GM19043 (cell line): Measurements from ENCODE around the gene RPL5.

Experiments used
- ATAC-seq: cut with Tn5 transposase; IDR thresholded peaks from one replicate; pipeline ENCODE4 v1.9.1; 2021; ENCODE audit warnings: low read depth; ENCODE audit not compliant: unreplicated experiment

The RPL5 gene

DNA sequence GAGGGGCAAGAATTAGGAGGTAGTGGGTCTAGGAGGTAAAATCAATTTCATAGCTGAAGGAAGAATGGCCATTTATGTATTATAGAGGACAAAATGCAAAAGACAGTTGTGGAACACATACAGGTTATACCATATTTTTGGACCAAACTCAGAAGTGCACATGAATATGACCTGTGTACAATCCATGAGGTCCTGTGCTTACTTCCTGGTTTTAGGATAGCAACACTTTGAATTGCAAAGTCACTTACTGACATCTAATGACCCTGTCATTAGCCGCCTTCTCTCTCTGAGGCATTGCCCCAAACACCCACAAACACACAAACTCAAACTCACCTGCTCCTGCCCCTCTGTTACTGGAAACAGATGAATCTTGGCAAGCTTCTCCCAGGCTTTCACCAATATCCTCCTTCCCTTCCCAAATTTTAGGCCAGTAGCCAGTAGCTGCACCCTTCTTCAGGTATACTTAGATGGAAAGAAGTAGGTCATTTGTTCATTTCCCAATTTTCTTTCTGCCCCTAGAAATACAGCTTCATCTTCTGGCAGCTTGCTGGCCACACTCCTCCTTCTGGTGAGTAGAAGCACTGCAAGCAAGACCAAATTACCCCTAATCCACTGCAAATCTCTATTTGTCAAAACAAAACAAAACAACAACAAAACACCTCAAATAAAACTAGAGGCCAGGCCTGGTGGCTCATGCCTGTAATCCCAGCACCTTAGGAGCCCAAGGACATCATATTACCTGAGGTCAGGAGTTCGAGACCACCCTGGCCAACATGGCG lies 13.7 kb upstream of the RPL5 start:
- ATAC-seq: peak; percentile 66

DNA sequence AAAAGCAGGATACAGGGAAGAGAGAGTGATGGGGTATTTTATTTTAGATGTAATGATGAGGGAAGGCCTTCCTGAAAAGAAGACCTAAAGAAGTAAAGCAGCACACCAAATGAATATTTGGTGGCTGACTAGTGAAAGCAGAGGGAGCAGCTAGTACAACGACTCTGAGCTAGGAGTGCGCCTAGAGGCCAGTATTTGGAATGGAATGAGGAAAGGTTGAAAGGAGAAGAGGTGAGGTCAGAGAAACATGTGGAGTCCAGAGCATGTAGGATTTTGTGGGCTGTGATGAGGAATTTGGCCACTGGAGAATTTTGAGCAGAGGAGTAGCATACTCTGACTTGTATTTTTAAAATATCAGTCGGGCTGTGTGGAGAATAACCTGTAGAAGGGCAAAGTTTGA lies 11.8 kb upstream of the RPL5 start:
- no peak for ATAC-seq

DNA sequence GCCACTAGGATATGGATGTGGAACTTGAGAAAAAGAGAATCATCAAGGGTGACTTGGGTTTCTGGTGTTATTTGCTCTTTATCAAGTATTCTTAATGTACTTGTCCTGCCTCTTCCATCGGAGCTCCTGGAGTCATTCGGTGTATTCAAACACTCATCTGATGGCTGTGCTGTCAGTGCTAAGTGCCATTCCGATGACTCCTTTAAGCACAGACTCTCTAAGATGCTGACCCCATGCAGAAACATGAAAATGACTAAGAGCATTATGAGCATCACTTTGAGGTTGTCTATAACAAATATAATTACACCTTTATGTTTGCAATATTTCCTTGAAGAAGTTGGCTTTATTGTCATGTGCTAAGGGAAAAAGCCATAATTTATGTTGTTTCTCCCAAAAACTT lies 11.3 kb upstream of the RPL5 start:
- no peak for ATAC-seq

DNA sequence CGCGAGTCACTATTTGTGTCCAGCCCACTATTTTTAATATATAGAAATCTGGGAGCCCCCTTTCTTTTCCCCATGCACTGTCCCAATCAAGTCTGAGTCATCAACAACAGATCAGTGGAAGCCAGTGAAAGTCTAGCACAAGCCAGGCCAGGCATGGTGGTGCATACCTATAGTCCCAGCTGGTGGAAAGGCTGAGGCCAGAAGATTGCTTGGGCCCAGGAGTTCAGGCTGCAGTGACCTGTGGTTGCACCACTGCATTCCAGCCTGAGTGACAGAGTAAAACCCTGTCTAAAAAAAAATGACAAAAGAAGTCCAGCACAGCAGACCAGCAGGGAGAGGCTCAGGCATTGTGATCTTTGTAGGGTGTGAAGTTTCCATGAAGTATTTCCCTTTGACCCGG lies 9.0 kb upstream of the RPL5 start:
- no peak for ATAC-seq

DNA sequence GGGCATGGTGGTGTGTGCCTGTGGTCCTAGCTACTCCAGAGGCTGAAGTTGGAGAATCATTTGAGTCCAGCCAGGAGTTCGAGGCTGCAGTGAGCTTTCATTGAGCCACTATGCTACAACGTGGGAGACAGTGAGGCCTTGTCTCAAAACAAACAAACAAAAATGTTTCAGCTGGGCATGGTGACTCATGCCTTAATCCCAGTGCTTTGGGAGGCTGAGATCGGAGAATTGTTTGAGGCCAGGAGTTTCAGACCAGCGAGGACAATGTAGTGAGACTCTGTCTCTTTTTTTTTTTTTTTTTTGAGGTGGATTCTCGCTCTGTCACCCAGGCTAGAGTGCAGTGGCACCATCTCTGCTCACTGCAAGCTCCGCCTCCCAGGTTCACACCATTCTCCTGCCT lies 5.0 kb upstream of the RPL5 start:
- no peak for ATAC-seq

DNA sequence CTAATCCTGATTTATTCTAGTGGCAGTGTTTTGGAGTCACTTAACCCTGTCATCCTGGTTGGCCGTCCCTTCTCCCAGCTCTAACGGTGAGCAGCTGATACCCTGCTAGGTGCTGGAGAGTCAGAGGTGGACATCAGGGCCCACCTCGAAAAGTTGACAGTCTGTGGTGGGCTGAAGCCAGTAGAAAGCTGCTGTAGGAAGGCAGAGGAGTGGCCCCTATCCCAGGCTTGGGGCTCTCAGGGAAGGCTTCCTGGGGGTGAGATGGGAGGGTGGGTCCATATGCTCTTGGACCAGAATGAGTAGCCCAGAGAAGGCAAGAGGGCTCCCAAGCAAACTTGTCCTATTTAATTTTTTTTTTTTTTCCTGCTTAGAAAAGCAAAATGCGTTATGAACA lies 475 bp upstream of the RPL5 start:
- no peak for ATAC-seq

DNA sequence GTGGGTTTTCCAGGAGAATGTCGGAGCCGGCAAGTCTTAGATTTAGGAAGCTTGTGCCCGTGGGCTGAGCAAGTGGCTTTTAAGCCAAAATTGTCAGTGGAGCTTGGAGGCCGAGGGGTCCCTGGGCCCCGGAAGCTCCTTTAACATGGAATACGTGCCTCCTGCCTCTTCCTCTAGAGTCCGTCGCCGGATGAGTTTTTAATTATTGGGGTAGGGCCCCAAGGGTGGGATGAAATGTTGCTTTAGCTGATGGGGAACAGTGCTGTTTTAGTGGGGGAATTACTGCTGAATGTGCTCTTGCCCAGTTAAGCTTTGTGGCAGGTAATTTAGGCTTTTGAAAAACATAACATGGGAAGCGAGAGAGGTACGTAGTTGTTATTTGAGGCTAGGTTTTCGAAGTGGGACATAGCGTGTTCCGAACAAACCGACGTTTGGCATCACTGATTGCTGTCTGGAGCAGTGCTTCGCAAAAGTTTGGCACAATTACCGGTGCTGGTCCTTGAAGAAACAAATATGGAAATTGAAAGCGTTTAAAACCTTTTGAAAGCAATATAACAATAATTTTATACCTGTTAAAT lies 786 bp downstream of the RPL5 start:
- ATAC-seq: no peak

DNA sequence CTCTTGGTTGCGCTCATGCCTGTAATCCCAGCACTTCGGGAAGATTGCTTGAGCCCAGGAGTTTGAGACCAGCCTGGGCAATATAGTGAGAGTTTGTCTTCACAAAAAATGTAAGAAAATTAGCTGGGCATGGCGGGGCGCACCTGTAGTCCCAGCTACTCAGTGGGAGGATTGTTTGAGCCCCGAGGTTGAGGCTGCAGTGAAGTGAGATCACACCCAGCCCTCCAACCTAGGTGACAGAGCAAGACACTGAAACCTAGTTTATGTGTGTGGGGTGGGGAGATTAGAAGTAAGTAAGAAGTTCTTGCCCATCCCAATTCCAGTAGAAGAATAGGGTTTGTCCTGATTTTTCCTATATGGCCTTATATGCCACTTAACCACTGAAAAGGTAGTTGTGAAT lies 2.0 kb downstream of the RPL5 start:
- no peak for ATAC-seq

DNA sequence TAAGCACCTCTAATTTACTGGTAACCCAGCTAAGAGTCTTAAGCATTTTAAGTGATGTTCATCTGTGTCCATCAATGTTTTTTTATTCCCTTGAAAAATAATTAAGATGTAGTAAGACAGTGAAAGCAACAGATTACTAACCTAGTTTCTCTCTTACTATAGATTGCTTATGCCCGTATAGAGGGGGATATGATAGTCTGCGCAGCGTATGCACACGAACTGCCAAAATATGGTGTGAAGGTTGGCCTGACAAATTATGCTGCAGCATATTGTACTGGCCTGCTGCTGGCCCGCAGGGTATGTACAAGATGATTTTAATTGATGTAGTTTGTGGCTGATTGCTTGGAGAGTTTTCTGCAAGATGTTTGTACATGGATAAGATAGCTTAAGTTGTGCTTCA lies 2.8 kb downstream of the RPL5 start:
- no peak for ATAC-seq

DNA sequence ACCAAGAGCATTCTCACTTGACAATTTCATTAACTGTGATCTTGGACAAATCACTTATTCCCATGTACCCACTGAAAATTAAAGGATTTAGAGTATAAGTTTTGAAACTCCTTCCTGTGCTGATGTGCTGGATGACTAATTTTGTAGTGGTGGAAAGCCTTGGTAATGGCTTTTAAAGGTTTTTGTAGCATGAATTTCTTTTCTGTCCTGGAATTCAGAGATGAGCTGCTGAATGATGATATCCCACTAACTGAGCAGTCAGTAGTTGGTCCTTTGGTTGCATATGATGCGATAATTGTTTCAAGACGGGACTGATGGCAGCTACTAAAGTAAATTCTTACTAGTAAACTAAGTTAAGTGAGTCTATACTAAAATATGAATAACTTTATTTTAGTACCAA lies 5.2 kb downstream of the RPL5 start:
- no peak for ATAC-seq

DNA sequence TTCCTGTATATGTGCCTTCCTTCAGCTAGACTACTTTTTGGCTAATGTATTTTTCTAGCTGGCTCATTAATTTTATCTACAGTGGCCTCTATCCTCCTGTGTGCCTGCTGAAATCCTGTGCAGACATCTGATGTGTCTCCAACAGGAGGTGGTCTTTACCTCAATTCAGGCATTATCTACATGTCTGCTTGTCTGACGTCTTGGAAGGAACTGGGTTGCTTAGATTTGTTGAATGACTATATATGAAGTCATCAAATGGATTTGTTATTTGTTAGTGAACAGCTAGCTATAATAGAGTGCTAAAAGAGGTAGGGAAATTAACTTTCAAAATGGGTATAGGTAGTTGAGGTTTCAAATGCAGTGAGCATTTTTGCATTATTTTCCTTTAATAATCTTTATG lies 6.7 kb downstream of the RPL5 start:
- no peak for ATAC-seq

DNA sequence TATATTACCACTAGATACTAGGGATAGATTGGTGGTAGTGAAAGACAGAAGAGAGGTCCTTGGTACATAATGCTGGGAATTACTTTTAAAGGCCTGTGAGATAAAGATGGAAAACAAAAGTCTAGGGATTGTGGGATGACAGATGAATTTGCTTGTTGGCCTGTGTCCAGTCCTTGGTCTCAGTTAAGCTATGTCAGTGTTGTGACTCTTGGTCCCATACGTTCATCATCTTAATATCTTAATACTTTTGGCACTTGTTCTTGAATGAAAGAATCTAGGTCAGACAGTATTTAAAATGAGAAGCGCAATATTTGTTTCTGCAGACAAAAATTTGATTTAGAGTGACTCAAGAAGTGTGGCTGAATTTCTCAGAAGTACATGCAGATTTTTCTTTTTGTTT lies 7.6 kb downstream of the RPL5 start:
- no peak for ATAC-seq

DNA sequence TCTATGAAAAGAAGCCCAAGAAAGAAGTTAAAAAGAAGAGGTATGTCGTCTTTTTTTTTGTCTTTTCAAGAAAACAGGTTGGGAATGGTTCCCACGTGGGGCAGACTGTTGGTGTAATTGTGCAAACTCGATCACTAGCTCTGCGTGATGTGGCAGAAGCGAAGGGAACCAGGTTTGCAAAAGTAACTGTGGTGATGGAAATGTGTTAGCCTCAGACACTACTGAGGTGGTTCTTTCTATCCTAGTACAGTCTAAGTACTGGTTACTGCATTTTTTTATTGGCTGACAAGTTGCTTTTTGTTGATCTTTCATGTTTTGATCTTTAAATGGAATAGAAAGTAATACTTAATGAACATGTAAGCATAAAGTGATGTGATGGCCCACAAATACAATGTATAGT lies 8.8 kb downstream of the RPL5 start:
- no peak for ATAC-seq

DNA sequence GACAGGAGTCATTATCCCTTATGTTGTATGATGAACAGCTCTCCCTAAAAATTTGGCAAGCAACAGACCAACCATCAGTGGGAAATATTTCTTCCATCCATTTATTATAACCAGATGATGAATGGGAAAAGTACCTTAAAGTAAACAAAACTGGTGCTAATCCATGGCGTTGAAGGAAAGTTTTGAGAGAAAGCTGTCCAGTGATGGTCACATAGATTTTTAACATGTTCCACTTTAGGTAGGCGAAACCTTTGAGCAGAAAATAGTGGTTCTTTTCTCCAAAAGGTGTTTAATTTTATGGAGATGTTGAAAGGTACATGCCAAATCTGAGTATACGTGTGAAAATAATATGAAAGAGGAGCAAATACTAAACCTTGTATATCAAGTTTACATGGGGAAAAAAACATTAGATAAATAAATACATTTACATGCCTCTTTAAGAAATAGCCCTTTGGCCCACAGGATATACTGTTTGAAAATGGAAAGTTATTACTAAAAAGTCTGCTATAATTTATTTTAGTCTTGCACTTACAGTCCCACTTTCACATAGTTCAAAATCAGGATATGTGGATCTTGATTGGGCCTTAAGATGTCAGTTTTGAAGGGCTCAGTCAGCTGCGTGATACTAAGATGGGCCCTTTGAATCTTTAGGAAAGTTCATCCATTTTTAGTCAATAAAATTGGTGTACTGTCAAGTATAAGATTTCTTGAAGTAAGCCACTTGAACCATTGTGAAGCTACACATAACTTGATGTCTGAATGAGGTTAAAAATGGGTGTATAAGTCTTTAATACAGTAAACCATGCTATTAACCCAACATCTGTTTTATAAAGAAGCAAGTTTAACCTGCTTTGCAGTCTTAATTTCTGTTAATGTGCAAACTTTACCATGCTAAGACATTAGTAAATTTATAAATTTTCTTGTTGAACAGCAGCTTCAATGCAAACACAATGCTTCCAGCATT lies 10.5 kb downstream of the RPL5 start:
- ATAC-seq: no peak

DNA sequence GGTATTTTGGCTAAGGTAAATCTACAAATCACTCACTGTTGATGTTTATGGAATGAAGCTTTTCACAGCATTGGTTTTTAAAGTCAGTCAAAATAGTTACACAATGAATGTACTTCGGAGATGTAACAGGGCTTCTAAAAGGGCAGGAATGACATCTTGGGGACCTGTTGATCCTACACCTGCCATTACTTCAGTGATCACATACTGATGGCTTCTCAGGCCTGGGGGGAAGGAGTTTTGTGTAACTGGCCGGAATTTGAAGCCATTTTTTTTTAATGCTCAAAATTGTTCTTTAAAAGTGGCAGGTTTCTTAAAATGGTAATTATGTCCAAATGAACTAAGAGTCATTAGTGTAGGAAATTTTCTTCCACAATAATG lies 11.2 kb downstream of the RPL5 start:
- no peak for ATAC-seq

DNA sequence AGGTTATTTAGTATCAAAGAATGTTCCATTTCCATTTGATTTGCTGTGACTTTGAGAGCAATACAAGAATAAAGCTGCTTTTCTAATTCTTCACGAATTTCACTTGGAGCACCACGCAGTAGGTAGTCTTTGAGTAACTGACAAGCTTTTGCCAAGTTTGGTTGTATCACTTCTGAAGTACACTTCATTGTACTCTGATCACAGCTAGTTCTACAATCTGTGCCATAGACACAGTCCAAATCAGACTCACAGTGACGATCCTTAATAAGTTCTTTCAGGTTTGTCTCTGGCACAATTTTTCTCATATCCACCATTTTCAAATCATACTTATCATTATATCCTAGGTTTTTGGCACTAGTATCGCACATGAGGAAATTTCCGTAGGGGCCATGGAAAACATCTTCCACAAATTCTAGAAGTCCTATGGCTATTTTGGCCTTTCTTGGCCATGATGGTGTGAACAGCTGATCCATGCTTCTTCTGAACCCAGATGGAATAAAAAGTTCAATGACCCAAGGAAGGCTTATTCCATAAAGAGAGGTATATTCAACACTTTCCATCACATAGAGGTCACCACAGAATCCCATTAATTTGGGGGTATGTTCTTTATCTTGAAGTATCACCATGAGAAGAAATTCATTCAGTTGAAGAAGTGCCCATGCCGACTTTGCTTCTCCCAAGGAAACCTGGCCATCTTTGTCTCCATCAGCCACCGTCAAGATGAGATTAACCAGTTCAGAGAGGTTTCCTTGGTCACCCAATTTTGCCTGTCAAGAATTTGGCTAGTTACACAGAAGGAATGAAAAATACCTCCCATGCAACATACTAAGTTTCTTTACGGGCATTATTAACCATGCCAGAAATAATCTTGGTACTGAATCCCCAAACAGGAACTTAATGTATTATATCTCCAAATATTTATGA lies 11.9 kb downstream of the RPL5 start:
- no peak for ATAC-seq

DNA sequence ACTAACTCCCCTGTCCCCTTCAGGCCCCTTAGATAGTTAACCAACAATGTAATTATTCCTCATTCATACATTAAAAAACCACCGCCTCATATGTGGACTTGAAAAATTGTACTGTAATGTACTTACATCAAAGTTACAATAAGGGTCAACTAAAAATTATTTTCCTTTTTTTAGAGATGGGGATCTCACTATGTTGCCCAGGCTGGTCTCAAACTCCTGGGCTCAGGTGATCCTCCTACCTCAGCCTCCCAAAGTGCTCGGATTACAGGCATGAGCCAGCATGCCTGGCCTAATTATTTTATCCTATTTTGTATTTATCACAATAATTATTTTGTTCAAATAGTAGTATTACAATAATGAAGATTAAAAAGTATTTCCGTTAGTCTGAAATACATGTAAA lies 12.6 kb downstream of the RPL5 start:
- ATAC-seq: no peak

DNA sequence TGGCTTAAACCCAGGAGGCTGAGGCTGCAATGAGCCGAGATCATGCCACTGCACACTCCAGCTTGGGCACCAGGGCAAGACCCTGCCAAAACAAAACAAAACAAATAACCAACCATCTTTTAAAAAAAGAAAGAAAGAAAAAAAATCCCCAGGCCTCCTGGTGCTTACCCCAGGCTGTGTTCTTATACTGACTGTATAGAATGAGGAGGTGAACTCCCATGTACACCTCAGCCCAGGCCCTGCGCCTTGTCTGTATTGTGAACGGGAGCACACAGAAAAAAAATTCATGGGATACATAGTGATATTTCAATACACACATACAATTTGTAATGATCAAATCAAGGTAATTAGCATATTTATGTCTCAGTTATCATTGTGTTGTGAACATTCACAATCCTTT lies 14.1 kb downstream of the RPL5 start:
- no peak for ATAC-seq

DNA sequence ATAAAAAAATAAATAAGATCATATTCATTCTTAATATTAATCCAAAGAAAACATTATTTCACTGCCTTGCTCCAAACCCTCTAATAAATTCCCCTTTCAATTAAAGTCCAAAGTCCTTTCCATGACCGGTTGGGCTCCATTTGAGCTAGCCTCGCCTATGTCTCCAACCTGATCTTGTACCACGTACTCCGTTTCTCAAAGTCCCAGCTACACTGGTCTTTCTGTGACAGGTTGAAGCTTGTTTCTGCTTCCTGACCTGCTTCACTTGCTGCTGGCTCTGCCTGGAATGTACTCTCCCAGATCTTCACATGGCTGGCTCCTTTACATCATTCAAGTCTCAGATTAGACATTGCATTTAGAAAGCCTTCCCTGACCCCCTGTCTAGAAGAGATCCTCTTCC lies 16.4 kb downstream of the RPL5 start:
- no peak for ATAC-seq

DNA sequence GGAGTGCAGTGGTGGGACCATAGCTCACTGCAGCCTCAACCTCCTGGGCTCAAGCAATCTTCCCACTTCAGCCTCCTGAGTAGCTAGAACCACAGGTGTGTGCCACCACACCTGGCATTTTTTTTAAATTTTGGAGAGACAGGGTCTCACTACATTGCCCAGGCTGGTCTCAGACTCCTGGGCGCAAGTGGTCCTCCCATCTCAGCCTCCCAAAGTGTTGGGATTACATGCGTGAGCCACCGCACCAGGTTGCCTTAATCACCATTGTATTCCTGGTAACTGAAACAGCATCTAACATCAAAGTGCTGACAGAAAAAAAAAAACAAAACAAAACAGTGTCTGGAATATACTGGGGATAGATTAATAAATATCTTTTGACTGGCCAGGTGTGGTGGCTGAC lies 18.2 kb downstream of the RPL5 start:
- ATAC-seq: no peak

DNA sequence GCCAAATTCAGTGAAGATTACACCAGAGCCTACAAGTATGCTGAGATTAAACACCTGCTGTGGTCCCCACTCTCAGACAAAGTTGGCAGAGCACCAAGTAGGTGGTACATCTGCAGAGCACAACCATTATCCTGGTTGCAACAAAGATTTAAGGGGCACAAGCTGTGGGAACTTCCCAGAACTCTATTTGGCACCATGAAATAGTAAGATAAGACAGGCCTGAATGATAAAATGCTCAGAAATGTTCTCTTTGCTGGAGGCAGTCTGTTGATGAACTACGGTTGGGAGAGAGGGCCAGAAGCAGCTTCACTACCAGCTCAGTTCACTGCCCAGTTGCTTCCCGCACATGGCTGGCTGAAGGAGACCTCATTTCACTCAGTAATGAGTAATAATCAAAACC lies 19.9 kb downstream of the RPL5 start:
- no peak for ATAC-seq
